ENCODE results near the gene PRDM4. TPM values are rescaled to one million over a fixed set of nuclear protein-coding genes. Genes with fewer than 3 reads are reported as not detected.

PRDM4 gene
- total RNA-seq, 4 donors from 2014 or later = 41.6 to 71.2 (median 42.4) TPM

- Histone ChIP-seq H3K4me1 (peaks cover 4 to 22% (median 18%) of the 10 kb centered on the region in 4 donors), H3K9me3 (no peaks in the 10 kb centered on the region), H3K4me3 (peak within 1 kb of the TSS; percentile 70 to 92 (median 82)), H3K27me3 (no peaks in the 10 kb centered on the region), H3K36me3 (peaks cover 0 to 25% (median 9%) of the 10 kb centered on the region in 4 donors), H3K27ac (peak within 1 kb of the TSS; percentile 84 to 91 (median 87))
- TF ChIP-seq CTCF (IDR thresholded peaks at IDR 0.05) (peak in 1 of 5 experiments; percentile 13), EP300 (IDR thresholded peaks at IDR 0.05; ENCODE audit: low read depth) (no peak), POLR2AphosphoS5 (IDR thresholded peaks at IDR 0.05) (peak; percentile 89 to 95 (median 94)), POLR2A (IDR thresholded peaks at IDR 0.05) (peak; percentile 88)
- in situ Hi-C loops (cut with MboI; ENCODE audit: low pct_ligation_motif_present in 1 of 4, low pct_unique_long_range_greater_than_20kb in 1 of 4, low sequenced_read_pairs in 3 of 4) = loop anchor here in 2 of 4 donors (5.0 to 25.0 kb wide), 2 partner anchors 72 to 202 kb away; no protein-coding TSS in a partner anchor
- DNase-seq = peak; percentile 96
- intact Hi-C loops (cut with DNase I; ENCODE audit: low total_unique reads) = no loop called here
- 0 to 1% methylated on average over 8 to 48 of the region's 51 CpGs for WGBS, 2 donors (ENCODE audit: low coverage in 1 of 2)
Observed at GRCh38 chr12:107685360-107686248, 75.3 kb downstream of the PRDM4 start, which contains the start of gene PWP1. Gene PWP1 (plus strand): TSS chr12:107685799. CDS start chr12:107685900, 101 bp downstream.

- peak; percentile 21 for DNase-seq
- peak overlapping the region; percentile 31 to 83 (median 76) for H3K4me3 ChIP-seq
Observed at GRCh38 chr12:107684990-107685359, 76.0 kb downstream of the PRDM4 start.

GRCh38 chr12:107684029-107684795 is 76.7 kb downstream of the PRDM4 start:
- 63 to 80% methylated on average over 2 to 3 of the region's 3 CpGs for WGBS, 2 donors (ENCODE audit: low coverage in 1 of 2)
- in situ Hi-C loops (cut with MboI; ENCODE audit: low pct_ligation_motif_present in 1 of 4, low pct_unique_long_range_greater_than_20kb in 1 of 4, low sequenced_read_pairs in 3 of 4) = loop anchor here in 1 of 4 donors (25.0 kb wide), 1 partner anchor 203 kb away; no protein-coding TSS in a partner anchor

More at GRCh38 chr12:107684990-107685359, 76.0 kb downstream of the PRDM4 start:
- no peaks in the 10 kb centered on the region for H3K27me3 ChIP-seq
- H3K9me3 ChIP-seq = no peaks in the 10 kb centered on the region
- 0 to 17% methylated on average over 5 to 9 of the region's 9 CpGs for WGBS, 2 donors (ENCODE audit: low coverage in 1 of 2)
- intact Hi-C loops (cut with DNase I; ENCODE audit: low total_unique reads) (no loop called here), in situ Hi-C loops (cut with MboI; ENCODE audit: low pct_ligation_motif_present in 1 of 4, low pct_unique_long_range_greater_than_20kb in 1 of 4, low sequenced_read_pairs in 3 of 4) (loop anchor here in 2 of 4 donors (5.0 to 25.0 kb wide), 2 partner anchors 72 to 202 kb away; no protein-coding TSS in a partner anchor)
- peaks cover 4 to 22% (median 18%) of the 10 kb centered on the region in 4 donors for H3K4me1 ChIP-seq
- TF ChIP-seq EP300 (IDR thresholded peaks at IDR 0.05; ENCODE audit: low read depth) (no peak), POLR2A (IDR thresholded peaks at IDR 0.05) (no peak), CTCF (IDR thresholded peaks at IDR 0.05) (no peak), POLR2AphosphoS5 (IDR thresholded peaks at IDR 0.05) (no peak)
- H3K36me3 ChIP-seq = peaks cover 0 to 19% (median 6%) of the 10 kb centered on the region in 4 donors
- peak overlapping the region; percentile 84 to 91 (median 87) for H3K27ac ChIP-seq

More at GRCh38 chr12:107684029-107684795, 76.7 kb downstream of the PRDM4 start:
- Histone ChIP-seq H3K4me1 (peaks cover 4 to 22% (median 18%) of the 10 kb centered on the region in 4 donors), H3K4me3 (no peak overlapping the region), H3K27me3 (peaks cover 2% of the 10 kb centered on the region), H3K9me3 (no peaks in the 10 kb centered on the region), H3K36me3 (peaks cover 0 to 12% (median 2%) of the 10 kb centered on the region in 4 donors), H3K27ac (peak overlapping the region in 3 of 4 donors; percentile 85 to 91 (median 89))
- no peak for TF ChIP-seq POLR2A (IDR thresholded peaks at IDR 0.05)
- TF ChIP-seq CTCF (IDR thresholded peaks at IDR 0.05) = no peak
- no peak for TF ChIP-seq EP300 (IDR thresholded peaks at IDR 0.05; ENCODE audit: low read depth)
- TF ChIP-seq POLR2AphosphoS5 (IDR thresholded peaks at IDR 0.05) = no peak
- DNase-seq = no peak
- intact Hi-C loops (cut with DNase I; ENCODE audit: low total_unique reads) = no loop called here

Other genes starting within 250 kb of the PRDM4 start
- 10 to 100 TPM; 29.9 to 49.7 (median 41.4) TPM for gene PWP1, start 75.3 kb downstream of the PRDM4 start, total RNA-seq
- gene ASCL4, start 13.6 kb upstream of the PRDM4 start, total RNA-seq = not detected